Activated T-cell treated with anti-CD3 and anti-CD28 coated beads, Interleukin-2, amount 50 U/mL, for 24 hours (primary cell): ENCODE data around the gene MALAT1.

Experiments
- DNase-seq: peaks from one replicate; pipeline ENCODE4 v3.0.0-alpha.2; 2020
- H3K27ac Mint-ChIP-seq: 2 replicates; pipeline ENCODE4 v1.8.0; 2020; ENCODE audit warnings: mild to moderate bottlenecking, mixed read lengths
- H3K27me3 Mint-ChIP-seq: 2 replicates; pipeline ENCODE4 v1.8.0; 2020; ENCODE audit warnings: mixed read lengths
- H3K36me3 Mint-ChIP-seq: 2 replicates; pipeline ENCODE4 v1.8.0; 2020; ENCODE audit warnings: low read depth, mixed read lengths
- H3K4me1 Mint-ChIP-seq: 2 replicates; pipeline ENCODE4 v1.8.0; 2020; ENCODE audit warnings: low read depth, mixed read lengths
- H3K4me3 Mint-ChIP-seq: 2 replicates; pipeline ENCODE4 v1.8.0; 2020; ENCODE audit warnings: mild to moderate bottlenecking, moderate library complexity, mixed read lengths
- H3K9me3 Mint-ChIP-seq: 2 replicates; pipeline ENCODE4 v1.8.0; 2020; ENCODE audit warnings: mixed read lengths

MALAT1 gene

GRCh38 chr11:65473278-65473860 is 25.5 kb upstream of the MALAT1 start:
- no peaks in the 10 kb centered on the region for H3K27me3 Mint-ChIP-seq
- H3K4me1 Mint-ChIP-seq = peaks cover 48% of the 10 kb centered on the region

GRCh38 chr11:65474864-65475263 is 24.0 kb upstream of the MALAT1 start:
- no peaks in the 10 kb centered on the region for H3K27me3 Mint-ChIP-seq
- peak overlapping the region; percentile 99 for H3K27ac Mint-ChIP-seq
- H3K4me1 Mint-ChIP-seq = peaks cover 52% of the 10 kb centered on the region
- H3K9me3 Mint-ChIP-seq = no peaks in the 10 kb centered on the region
- H3K4me3 Mint-ChIP-seq = peak overlapping the region; percentile 97
- no peak for DNase-seq
- peaks cover 16% of the 10 kb centered on the region for H3K36me3 Mint-ChIP-seq

More at GRCh38 chr11:65473278-65473860, 25.5 kb upstream of the MALAT1 start:
- H3K36me3 Mint-ChIP-seq = peaks cover 16% of the 10 kb centered on the region
- DNase-seq = no peak
- peak overlapping the region; percentile 99 for H3K27ac Mint-ChIP-seq
- H3K4me3 Mint-ChIP-seq = no peak overlapping the region
- no peaks in the 10 kb centered on the region for H3K9me3 Mint-ChIP-seq

- peak; percentile 55 for DNase-seq
- H3K36me3 Mint-ChIP-seq = peaks cover 16% of the 10 kb centered on the region
- H3K27ac Mint-ChIP-seq = peak overlapping the region; percentile 99
- no peaks in the 10 kb centered on the region for H3K9me3 Mint-ChIP-seq
- H3K4me1 Mint-ChIP-seq = peaks cover 44% of the 10 kb centered on the region
- H3K4me3 Mint-ChIP-seq = peak overlapping the region; percentile 97
- no peaks in the 10 kb centered on the region for H3K27me3 Mint-ChIP-seq
These were observed 22.2 kb upstream of the MALAT1 start for GRCh38 chr11:65476632-65477148.

- H3K4me1 Mint-ChIP-seq = peaks cover 41% of the 10 kb centered on the region
- peak overlapping the region; percentile 99 for H3K27ac Mint-ChIP-seq
- no peaks in the 10 kb centered on the region for H3K27me3 Mint-ChIP-seq
- DNase-seq = peak; percentile 96
- no peaks in the 10 kb centered on the region for H3K9me3 Mint-ChIP-seq
- H3K4me3 Mint-ChIP-seq = peak overlapping the region; percentile 97
- peaks cover 16% of the 10 kb centered on the region for H3K36me3 Mint-ChIP-seq
These were observed 21.5 kb upstream of the MALAT1 start for GRCh38 chr11:65477149-65477965.

GRCh38 chr11:65478388-65479183 is 20.3 kb upstream of the MALAT1 start:
- H3K4me3 Mint-ChIP-seq = no peak overlapping the region
- peak overlapping the region; percentile 63 for H3K27ac Mint-ChIP-seq
- H3K4me1 Mint-ChIP-seq = peaks cover 32% of the 10 kb centered on the region
- no peak for DNase-seq
- peaks cover 16% of the 10 kb centered on the region for H3K36me3 Mint-ChIP-seq
- H3K27me3 Mint-ChIP-seq = no peaks in the 10 kb centered on the region
- no peaks in the 10 kb centered on the region for H3K9me3 Mint-ChIP-seq

- no peak for DNase-seq
- H3K27me3 Mint-ChIP-seq = no peaks in the 10 kb centered on the region
- peaks cover 16% of the 10 kb centered on the region for H3K36me3 Mint-ChIP-seq
- H3K4me1 Mint-ChIP-seq = peaks cover 34% of the 10 kb centered on the region
- no peak overlapping the region for H3K4me3 Mint-ChIP-seq
- H3K9me3 Mint-ChIP-seq = no peaks in the 10 kb centered on the region
- peak overlapping the region; percentile 60 for H3K27ac Mint-ChIP-seq
These were observed 19.4 kb upstream of the MALAT1 start for GRCh38 chr11:65479184-65480145.

- no peak for DNase-seq
- H3K4me1 Mint-ChIP-seq = peaks cover 35% of the 10 kb centered on the region
- no peak overlapping the region for H3K4me3 Mint-ChIP-seq
- no peaks in the 10 kb centered on the region for H3K27me3 Mint-ChIP-seq
- no peaks in the 10 kb centered on the region for H3K9me3 Mint-ChIP-seq
- H3K27ac Mint-ChIP-seq = no peak overlapping the region
- H3K36me3 Mint-ChIP-seq = peaks cover 2% of the 10 kb centered on the region
These were observed 16.5 kb upstream of the MALAT1 start for GRCh38 chr11:65482306-65482850.

GRCh38 chr11:65485920-65486219 is 13.0 kb upstream of the MALAT1 start:
- no peaks in the 10 kb centered on the region for H3K9me3 Mint-ChIP-seq
- no peak overlapping the region for H3K4me3 Mint-ChIP-seq
- no peaks in the 10 kb centered on the region for H3K27me3 Mint-ChIP-seq
- peaks cover 45% of the 10 kb centered on the region for H3K4me1 Mint-ChIP-seq
- DNase-seq = no peak
- no peak overlapping the region for H3K27ac Mint-ChIP-seq
- no peaks in the 10 kb centered on the region for H3K36me3 Mint-ChIP-seq

- Mint-ChIP-seq H3K27me3 (no peaks in the 10 kb centered on the region), H3K9me3 (no peaks in the 10 kb centered on the region), H3K27ac (peak overlapping the region; percentile 78), H3K36me3 (no peaks in the 10 kb centered on the region), H3K4me3 (no peak overlapping the region), H3K4me1 (peaks cover 48% of the 10 kb centered on the region)
- no peak for DNase-seq
These were observed 12.0 kb upstream of the MALAT1 start for GRCh38 chr11:65486570-65487466.

GRCh38 chr11:65487467-65488272 is 11.2 kb upstream of the MALAT1 start:
- Mint-ChIP-seq H3K27me3 (no peaks in the 10 kb centered on the region), H3K36me3 (no peaks in the 10 kb centered on the region), H3K4me1 (peaks cover 54% of the 10 kb centered on the region), H3K27ac (peak overlapping the region; percentile 78), H3K4me3 (no peak overlapping the region), H3K9me3 (no peaks in the 10 kb centered on the region)
- DNase-seq = no peak

GRCh38 chr11:65488273-65489034 is 10.4 kb upstream of the MALAT1 start:
- Mint-ChIP-seq H3K36me3 (no peaks in the 10 kb centered on the region), H3K4me1 (peaks cover 62% of the 10 kb centered on the region), H3K9me3 (no peaks in the 10 kb centered on the region), H3K27me3 (no peaks in the 10 kb centered on the region), H3K4me3 (no peak overlapping the region), H3K27ac (peak overlapping the region; percentile 56)
- no peak for DNase-seq
